Neural cell (in vitro differentiated cells): ENCODE results near the gene CELA3B. TPM values are rescaled to one million over a fixed set of nuclear protein-coding genes. Genes with fewer than 3 reads are reported as not detected.

Experiments used
- H2AFZ ChIP-seq: fragments of 200-600, 300-800 bp; sonication (generic), shearing (Covaris generic); 2 replicates; pipeline ENCODE4 v1.6.0; 2014; ENCODE audit warnings: low read depth, mild to moderate bottlenecking, antibody characterized with exemption, low read length, moderate library complexity
- H3F3A ChIP-seq: fragments of 200-600 bp; shearing (Covaris generic); 2 replicates; pipeline ENCODE4 v1.6.1; 2016; ENCODE audit warnings: mild to moderate bottlenecking, moderate library complexity, mixed read lengths, antibody characterized with exemption, low read length; ENCODE audit not compliant: insufficient read depth, poor library complexity, severe bottlenecking
- H3K27ac ChIP-seq: fragments of 200-600, 300-800 bp; sonication (generic), shearing (Covaris generic); 2 replicates; pipeline ENCODE4 v1.5.1; 2014; ENCODE audit warnings: mild to moderate bottlenecking, low read length, moderate library complexity
- H3K27me3 ChIP-seq: fragments of 300-800, 200-600 bp; sonication (generic), shearing (Covaris generic); 2 replicates; pipeline ENCODE4 v1.6.0; 2014; ENCODE audit warnings: mild to moderate bottlenecking, low read depth, low read length, moderate library complexity; ENCODE audit not compliant: insufficient read depth
- H3K36me3 ChIP-seq: fragments of 300-800, 200-600 bp; sonication (generic), shearing (Covaris generic); 2 replicates; pipeline ENCODE4 v1.5.1; 2014; ENCODE audit warnings: mild to moderate bottlenecking, antibody characterized with exemption, low read length, moderate library complexity; ENCODE audit not compliant: insufficient read depth
- H3K4me2 ChIP-seq: fragments of 300-800, 200-600 bp; sonication (generic), shearing (Covaris generic); 2 replicates; pipeline ENCODE4 v1.6.0; 2014; ENCODE audit warnings: mild to moderate bottlenecking, low read length
- H3K4me3 ChIP-seq: fragments of 300-800, 200-600 bp; sonication (generic), shearing (Covaris generic); 2 replicates; pipeline ENCODE4 v1.5.1; 2014; ENCODE audit warnings: mild to moderate bottlenecking, low read length, moderate library complexity
- H3K79me2 ChIP-seq: fragments of 200-600 bp; shearing (Covaris generic); replicated peaks from 2 replicates; pipeline ENCODE4 v1.6.0; 2014; ENCODE audit warnings: mild to moderate bottlenecking, low read length, moderate library complexity; ENCODE audit not compliant: insufficient read depth
- H3K9ac ChIP-seq: fragments of 300-800, 200-600 bp; sonication (generic), shearing (Covaris generic); 2 replicates; pipeline ENCODE4 v1.6.1; 2016; ENCODE audit warnings: mild to moderate bottlenecking, low read length, mixed read lengths
- H3K9me2 ChIP-seq: fragments of 200-600 bp; shearing (Covaris generic); 2 replicates; pipeline ENCODE4 v1.6.1; 2016; ENCODE audit warnings: mild to moderate bottlenecking, low read length, mixed read lengths; ENCODE audit not compliant: insufficient read depth
- H3K9me3 ChIP-seq: fragments of 200-600, 300-800 bp; sonication (generic), shearing (Covaris generic); 2 replicates; pipeline ENCODE4 v1.6.1; 2016; ENCODE audit warnings: mild to moderate bottlenecking, mixed run types, low read length, moderate library complexity, mixed read lengths
- H4K20me1 ChIP-seq: fragments of 200-600 bp; shearing (Covaris generic); 2 replicates; pipeline ENCODE4 v1.6.1; 2016; ENCODE audit warnings: mild to moderate bottlenecking, mixed run types; ENCODE audit not compliant: insufficient read depth
- EP300 ChIP-seq: fragments of 450-650 bp; conservative IDR thresholded peaks from 2 replicates; pipeline ENCODE4 v1.6.1; 2014; ENCODE audit warnings: antibody characterized with exemption, mild to moderate bottlenecking, moderate library complexity; ENCODE audit not compliant: poor library complexity, severe bottlenecking
- EZH2 ChIP-seq: fragments of 200-600, 300-800 bp; shearing (Covaris generic), sonication (generic); IDR thresholded peaks from 2 replicates; pipeline ENCODE4 v1.6.1; 2014; ENCODE audit warnings: antibody characterized with exemption, low read length, borderline replicate concordance, mild to moderate bottlenecking; ENCODE audit not compliant: insufficient read depth, poor library complexity, severe bottlenecking
- MXI1 ChIP-seq: fragments of 450-650 bp; conservative IDR thresholded peaks from 2 replicates; pipeline ENCODE4 v1.6.1; 2014; ENCODE audit warnings: antibody characterized with exemption, mild to moderate bottlenecking; ENCODE audit not compliant: poor library complexity, severe bottlenecking
- POLR2AphosphoS5 ChIP-seq: IDR thresholded peaks from 2 replicates; pipeline ENCODE4 v1.6.1; 2012
- RAD21 ChIP-seq: fragments of 450-650 bp; conservative IDR thresholded peaks from 2 replicates; pipeline ENCODE4 v1.6.1; 2014; ENCODE audit warnings: antibody characterized with exemption, mild to moderate bottlenecking, moderate library complexity
- SMC3 ChIP-seq: fragments of 450-650 bp; conservative IDR thresholded peaks from 2 replicates; pipeline ENCODE4 v1.6.1; 2014; ENCODE audit warnings: antibody characterized with exemption, mild to moderate bottlenecking, moderate library complexity; ENCODE audit not compliant: poor library complexity
- TAF1 ChIP-seq: IDR thresholded peaks from 2 replicates; pipeline ENCODE4 v1.6.1; 2012; ENCODE audit warnings: low read depth
- polyA plus RNA-seq: library from polyadenylated mRNA; depleted of rRNA; stranded (reverse); fragments of >200 nt; gene quantifications from 2 replicates; pipeline ENCODE4 v1.2.3, GENCODE V29; 2014
- TF ChIP-seq, protein P1 (sequence below): IDR thresholded peaks from 2 replicates; pipeline ENCODE4 v1.6.1; 2012; ENCODE audit warnings: borderline replicate concordance
- TF ChIP-seq, protein P2 (sequence below): fragments of 450-650 bp; IDR thresholded peaks from 2 replicates; pipeline ENCODE4 v1.5.1; 2014; ENCODE audit warnings: antibody characterized with exemption, mild to moderate bottlenecking, moderate library complexity; ENCODE audit not compliant: poor library complexity, severe bottlenecking

CELA3B gene
- polyA plus RNA-seq, 1 donor from 2014 or later, result not detected

DNA sequence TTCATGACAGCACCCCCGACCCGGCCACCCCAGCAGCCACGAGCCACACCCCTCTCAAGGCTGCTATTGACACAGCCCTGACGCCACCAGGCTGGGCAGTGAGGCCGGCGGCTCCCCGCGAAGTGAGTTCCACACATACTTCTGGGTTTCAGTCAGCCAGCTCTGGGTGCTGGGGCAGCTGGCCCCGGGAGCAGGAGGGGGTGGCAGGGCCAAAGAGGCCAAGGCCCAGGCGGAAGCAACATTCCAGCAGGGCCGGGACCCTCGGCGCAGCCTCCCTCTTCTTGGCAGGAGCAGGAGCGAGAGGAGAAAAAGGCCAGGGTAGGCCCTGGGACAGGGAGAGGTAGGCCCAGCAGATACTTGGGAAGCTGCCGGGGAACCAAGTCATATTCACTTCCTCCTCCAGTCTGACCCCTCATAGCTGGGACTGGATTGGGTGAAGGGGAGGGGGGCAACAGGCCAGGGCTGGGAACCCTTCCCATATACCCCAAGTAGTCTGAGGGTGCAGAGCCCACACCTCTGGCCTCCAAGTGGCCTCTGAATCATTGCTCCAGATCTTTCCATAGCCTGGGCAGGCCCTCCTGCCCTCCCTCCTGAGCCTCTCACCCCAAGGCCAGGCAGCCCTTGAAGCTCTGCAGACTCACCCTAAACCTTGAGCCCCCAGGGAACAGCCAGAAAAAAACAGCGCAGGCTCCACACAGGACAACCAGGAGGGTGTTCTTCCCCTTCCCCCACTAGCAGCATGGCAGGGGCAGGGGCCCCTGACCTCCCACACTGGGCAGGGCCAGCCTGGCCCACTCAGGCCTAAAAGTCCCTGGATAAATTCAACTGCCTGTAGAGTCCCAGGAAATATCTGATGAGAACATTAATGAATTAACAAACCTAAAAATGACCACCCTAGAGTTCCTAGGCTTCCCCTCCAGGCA is 45.4 kb upstream of the CELA3B start:
- H3K9ac ChIP-seq, result no peak overlapping the region
- H3K27ac ChIP-seq, result no peak overlapping the region

DNA sequence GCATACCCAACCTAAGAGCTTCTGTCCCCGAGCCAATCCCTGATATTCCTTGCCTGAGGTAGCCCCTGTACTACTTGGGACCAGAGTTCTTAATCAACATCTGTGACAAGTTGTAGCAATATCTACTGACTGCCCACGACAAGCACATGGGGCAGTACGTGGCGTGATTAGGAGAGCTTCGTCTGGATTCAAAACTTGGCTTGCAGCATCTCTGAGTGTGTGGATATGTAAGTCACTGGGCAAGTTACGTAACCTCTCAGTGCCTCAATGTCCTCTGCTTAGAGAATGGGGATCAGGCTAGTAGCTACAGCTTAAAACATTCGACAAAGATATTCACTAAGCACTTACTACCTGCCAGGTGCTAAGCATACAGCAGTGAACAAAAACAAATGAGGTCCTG is 44.7 kb upstream of the CELA3B start:
- Histone ChIP-seq H3K4me2 (no peak overlapping the region), H3K36me3 (no peaks in the 10 kb centered on the region), H3K79me2 (no peaks in the 10 kb centered on the region), H3K4me3 (no peak overlapping the region), H3K9me2 (no peaks in the 10 kb centered on the region), H3K9ac (no peak overlapping the region), H3K9me3 (no peaks in the 10 kb centered on the region), H4K20me1 (no peaks in the 10 kb centered on the region), H2AFZ (no peak overlapping the region), H3K27ac (no peak overlapping the region), H3F3A (no peaks in the 10 kb centered on the region), H3K27me3 (no peaks in the 10 kb centered on the region)
- TF ChIP-seq EZH2 (no peak), EP300 (no peak), RAD21 (no peak), TAF1 (no peak), MXI1 (no peak), POLR2AphosphoS5 (no peak), SMC3 (no peak)
- TF ChIP-seq, protein P1, sequence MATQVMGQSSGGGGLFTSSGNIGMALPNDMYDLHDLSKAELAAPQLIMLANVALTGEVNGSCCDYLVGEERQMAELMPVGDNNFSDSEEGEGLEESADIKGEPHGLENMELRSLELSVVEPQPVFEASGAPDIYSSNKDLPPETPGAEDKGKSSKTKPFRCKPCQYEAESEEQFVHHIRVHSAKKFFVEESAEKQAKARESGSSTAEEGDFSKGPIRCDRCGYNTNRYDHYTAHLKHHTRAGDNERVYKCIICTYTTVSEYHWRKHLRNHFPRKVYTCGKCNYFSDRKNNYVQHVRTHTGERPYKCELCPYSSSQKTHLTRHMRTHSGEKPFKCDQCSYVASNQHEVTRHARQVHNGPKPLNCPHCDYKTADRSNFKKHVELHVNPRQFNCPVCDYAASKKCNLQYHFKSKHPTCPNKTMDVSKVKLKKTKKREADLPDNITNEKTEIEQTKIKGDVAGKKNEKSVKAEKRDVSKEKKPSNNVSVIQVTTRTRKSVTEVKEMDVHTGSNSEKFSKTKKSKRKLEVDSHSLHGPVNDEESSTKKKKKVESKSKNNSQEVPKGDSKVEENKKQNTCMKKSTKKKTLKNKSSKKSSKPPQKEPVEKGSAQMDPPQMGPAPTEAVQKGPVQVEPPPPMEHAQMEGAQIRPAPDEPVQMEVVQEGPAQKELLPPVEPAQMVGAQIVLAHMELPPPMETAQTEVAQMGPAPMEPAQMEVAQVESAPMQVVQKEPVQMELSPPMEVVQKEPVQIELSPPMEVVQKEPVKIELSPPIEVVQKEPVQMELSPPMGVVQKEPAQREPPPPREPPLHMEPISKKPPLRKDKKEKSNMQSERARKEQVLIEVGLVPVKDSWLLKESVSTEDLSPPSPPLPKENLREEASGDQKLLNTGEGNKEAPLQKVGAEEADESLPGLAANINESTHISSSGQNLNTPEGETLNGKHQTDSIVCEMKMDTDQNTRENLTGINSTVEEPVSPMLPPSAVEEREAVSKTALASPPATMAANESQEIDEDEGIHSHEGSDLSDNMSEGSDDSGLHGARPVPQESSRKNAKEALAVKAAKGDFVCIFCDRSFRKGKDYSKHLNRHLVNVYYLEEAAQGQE, result no peak
- TF ChIP-seq, protein P2, sequence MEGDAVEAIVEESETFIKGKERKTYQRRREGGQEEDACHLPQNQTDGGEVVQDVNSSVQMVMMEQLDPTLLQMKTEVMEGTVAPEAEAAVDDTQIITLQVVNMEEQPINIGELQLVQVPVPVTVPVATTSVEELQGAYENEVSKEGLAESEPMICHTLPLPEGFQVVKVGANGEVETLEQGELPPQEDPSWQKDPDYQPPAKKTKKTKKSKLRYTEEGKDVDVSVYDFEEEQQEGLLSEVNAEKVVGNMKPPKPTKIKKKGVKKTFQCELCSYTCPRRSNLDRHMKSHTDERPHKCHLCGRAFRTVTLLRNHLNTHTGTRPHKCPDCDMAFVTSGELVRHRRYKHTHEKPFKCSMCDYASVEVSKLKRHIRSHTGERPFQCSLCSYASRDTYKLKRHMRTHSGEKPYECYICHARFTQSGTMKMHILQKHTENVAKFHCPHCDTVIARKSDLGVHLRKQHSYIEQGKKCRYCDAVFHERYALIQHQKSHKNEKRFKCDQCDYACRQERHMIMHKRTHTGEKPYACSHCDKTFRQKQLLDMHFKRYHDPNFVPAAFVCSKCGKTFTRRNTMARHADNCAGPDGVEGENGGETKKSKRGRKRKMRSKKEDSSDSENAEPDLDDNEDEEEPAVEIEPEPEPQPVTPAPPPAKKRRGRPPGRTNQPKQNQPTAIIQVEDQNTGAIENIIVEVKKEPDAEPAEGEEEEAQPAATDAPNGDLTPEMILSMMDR, result no peak

More for the DNA sequence above, 45.4 kb upstream of the CELA3B start:
- no peaks in the 10 kb centered on the region for H4K20me1 ChIP-seq
- no peak for TF ChIP-seq EP300
- no peak for TF ChIP-seq TAF1
- TF ChIP-seq MXI1, result no peak
- TF ChIP-seq SMC3, result no peak
- no peak for TF ChIP-seq EZH2
- TF ChIP-seq, protein P2, result no peak
- no peak for TF ChIP-seq RAD21
- TF ChIP-seq POLR2AphosphoS5, result no peak
- TF ChIP-seq, protein P1, result no peak
- H3F3A ChIP-seq, result no peaks in the 10 kb centered on the region
- H2AFZ ChIP-seq, result no peak overlapping the region
- no peaks in the 10 kb centered on the region for H3K9me2 ChIP-seq
- H3K36me3 ChIP-seq, result no peaks in the 10 kb centered on the region
- no peaks in the 10 kb centered on the region for H3K27me3 ChIP-seq
- H3K79me2 ChIP-seq, result no peaks in the 10 kb centered on the region
- no peak overlapping the region for H3K4me3 ChIP-seq
- H3K9me3 ChIP-seq, result no peaks in the 10 kb centered on the region
- H3K4me2 ChIP-seq, result no peak overlapping the region
